SK-N-SH (cell line): ENCODE data around the gene PCNT.

ENCODE experiments used
- CHD2 ChIP-seq: fragments of 150-350 bp; IDR thresholded peaks from 2 replicates; pipeline ENCODE4 v1.6.1; 2018; ENCODE audit warnings: low read length; ENCODE audit not compliant: partially characterized antibody
- CTCF ChIP-seq: fragments of 200-600 bp; sonication (generic); IDR thresholded peaks from 2 replicates; pipeline ENCODE4 v1.6.1; 2017; ENCODE audit warnings: antibody characterized with exemption, mild to moderate bottlenecking, moderate library complexity
- EP300 ChIP-seq, 2 experiments: IDR thresholded peaks; 2 replicates each; pipeline versions ENCODE4 v1.4.0 to v1.6.1; 2012; ENCODE audit warnings: borderline replicate concordance in 1 of 2, low read depth in 1 of 2, low read length in 1 of 2
- EZH2phosphoT487 ChIP-seq: fragments of 200-600 bp; sonication (generic); IDR thresholded peaks from 2 replicates; pipeline ENCODE4 v1.6.1; 2017; ENCODE audit warnings: low read depth, mixed run types, mild to moderate bottlenecking, antibody characterized with exemption, moderate library complexity, borderline replicate concordance
- FOXM1 ChIP-seq: IDR thresholded peaks from 2 replicates; pipeline ENCODE4 v1.4.0; 2012; ENCODE audit warnings: low read depth, mild to moderate bottlenecking
- GABPA ChIP-seq: IDR thresholded peaks from 2 replicates; pipeline ENCODE4 v1.4.0; 2012; ENCODE audit warnings: low read depth, mild to moderate bottlenecking
- JUND ChIP-seq: IDR thresholded peaks from 2 replicates; pipeline ENCODE4 v1.4.0; 2012
- MAX ChIP-seq: IDR thresholded peaks from 2 replicates; pipeline ENCODE4 v1.4.0; 2012; ENCODE audit warnings: low read depth
- NRF1 ChIP-seq: IDR thresholded peaks from 2 replicates; pipeline ENCODE4 v1.6.1; 2012; ENCODE audit warnings: low read depth, mild to moderate bottlenecking, low read length
- RFX5 ChIP-seq: IDR thresholded peaks from 2 replicates; pipeline ENCODE4 v1.6.1; 2012; ENCODE audit warnings: mild to moderate bottlenecking, improper control_type of control experiment, low read length
- SIN3A ChIP-seq: IDR thresholded peaks from 2 replicates; pipeline ENCODE4 v1.6.1; 2012; ENCODE audit warnings: low read depth, mild to moderate bottlenecking, low read length, moderate library complexity, borderline replicate concordance
- USF1 ChIP-seq: IDR thresholded peaks from 2 replicates; pipeline ENCODE4 v1.4.0; 2012; ENCODE audit warnings: low read depth, borderline replicate concordance

GRCh38 chr21:46465651-46466050 is 141.7 kb downstream of the PCNT start:
- TF ChIP-seq CTCF, result no peak
- no peak for TF ChIP-seq GABPA
- no peak for TF ChIP-seq RFX5
- TF ChIP-seq NRF1, result no peak
- no peak for TF ChIP-seq JUND
- TF ChIP-seq EZH2phosphoT487, result no peak
- TF ChIP-seq MAX, result no peak
- TF ChIP-seq USF1, result no peak
- no peak for TF ChIP-seq EP300 (IDR thresholded peaks at IDR 0.05; ENCODE audit: borderline replicate concordance in 1 of 2, low read depth in 1 of 2, low read length in 1 of 2)
- no peak for TF ChIP-seq FOXM1
- no peak for TF ChIP-seq CHD2
- TF ChIP-seq SIN3A, result no peak
